ENCODE measurements around the gene ITGAL. TPM values are rescaled to one million over a fixed set of nuclear protein-coding genes. Genes with fewer than 3 reads are reported as not detected.

ITGAL gene
- total RNA-seq, 1 experiment from 2014 or later = not detected

DNA sequence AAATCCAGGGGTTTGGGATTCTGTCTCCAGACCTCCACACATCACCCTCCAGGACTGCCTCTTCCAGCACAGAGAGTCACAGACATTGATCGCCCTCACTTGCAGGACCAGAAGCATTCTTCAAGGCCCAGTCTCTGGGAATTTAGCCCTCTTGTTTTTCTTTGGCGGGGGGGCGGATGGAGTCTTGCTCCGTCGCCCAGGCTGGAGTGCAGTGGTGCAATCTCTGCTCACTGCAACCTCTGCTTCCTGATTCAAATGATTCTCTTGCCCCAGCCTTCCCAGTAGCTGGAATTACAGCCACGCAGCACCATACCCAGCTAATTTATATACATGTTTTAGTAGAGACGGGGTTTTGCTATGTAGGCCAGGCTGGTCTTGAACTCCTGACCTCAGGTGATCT is 8.5 kb upstream of the ITGAL start:
- no peak overlapping the region for H2AK5ac ChIP-seq (ENCODE audit: insufficient read length, low read length)
- H3K18ac ChIP-seq (ENCODE audit: insufficient read length, low read depth, low read length) = no peak overlapping the region

More for the DNA sequence above, 8.5 kb upstream of the ITGAL start:
- DNase-seq = no peak
- no peak overlapping the region for H4K91ac ChIP-seq (ENCODE audit: insufficient read length, low read depth, low read length)
- H4K20me1 ChIP-seq (ENCODE audit: control insufficient read depth, insufficient read depth, insufficient read length) = no peaks in the 10 kb centered on the region
- TF ChIP-seq, protein P1, sequence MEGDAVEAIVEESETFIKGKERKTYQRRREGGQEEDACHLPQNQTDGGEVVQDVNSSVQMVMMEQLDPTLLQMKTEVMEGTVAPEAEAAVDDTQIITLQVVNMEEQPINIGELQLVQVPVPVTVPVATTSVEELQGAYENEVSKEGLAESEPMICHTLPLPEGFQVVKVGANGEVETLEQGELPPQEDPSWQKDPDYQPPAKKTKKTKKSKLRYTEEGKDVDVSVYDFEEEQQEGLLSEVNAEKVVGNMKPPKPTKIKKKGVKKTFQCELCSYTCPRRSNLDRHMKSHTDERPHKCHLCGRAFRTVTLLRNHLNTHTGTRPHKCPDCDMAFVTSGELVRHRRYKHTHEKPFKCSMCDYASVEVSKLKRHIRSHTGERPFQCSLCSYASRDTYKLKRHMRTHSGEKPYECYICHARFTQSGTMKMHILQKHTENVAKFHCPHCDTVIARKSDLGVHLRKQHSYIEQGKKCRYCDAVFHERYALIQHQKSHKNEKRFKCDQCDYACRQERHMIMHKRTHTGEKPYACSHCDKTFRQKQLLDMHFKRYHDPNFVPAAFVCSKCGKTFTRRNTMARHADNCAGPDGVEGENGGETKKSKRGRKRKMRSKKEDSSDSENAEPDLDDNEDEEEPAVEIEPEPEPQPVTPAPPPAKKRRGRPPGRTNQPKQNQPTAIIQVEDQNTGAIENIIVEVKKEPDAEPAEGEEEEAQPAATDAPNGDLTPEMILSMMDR (conservative IDR thresholded peaks at IDR 0.05) = no peak
- H3K56ac ChIP-seq (ENCODE audit: insufficient read length, low read depth, low read length) = no peak overlapping the region
- Mint-ChIP-seq H3K4me3 (no peak overlapping the region), H3K36me3 (ENCODE audit: insufficient read depth in 1 of 3, low read depth in 3 of 3) (no peaks in the 10 kb centered on the region), H3K9me3 (peaks cover 0 to 2% of the 10 kb centered on the region in 2 experiments; a peak in 3 of 5 replicates), H3K27ac (no peak overlapping the region; a peak in 1 of 7 replicates), H3K27me3 (ENCODE audit: low read depth) (no peaks in the 10 kb centered on the region; the same call in 1 of the 2 replicates), H3K4me1 (peaks cover 0 to 5% of the 10 kb centered on the region in 2 experiments; a peak in 1 of 4 replicates)
- H3K14ac ChIP-seq (ENCODE audit: insufficient read depth, low read length) = no peak overlapping the region
- H3K23ac ChIP-seq (ENCODE audit: insufficient read length, low read depth, low read length) = no peak overlapping the region
- no peaks in the 10 kb centered on the region for H3K23me2 ChIP-seq (ENCODE audit: insufficient read length, low read depth, low read length, poor library complexity, severe bottlenecking)
- no peaks in the 10 kb centered on the region for H3K27me3 ChIP-seq (ENCODE audit: insufficient read depth, low read length)
- no peaks in the 10 kb centered on the region for H3K9me3 ChIP-seq (ENCODE audit: control insufficient read depth, low read depth, low read length)
- no peak overlapping the region for H2BK20ac ChIP-seq (ENCODE audit: low read depth, low read length, poor library complexity, severe bottlenecking)
- no peaks in the 10 kb centered on the region for H3K79me2 ChIP-seq (ENCODE audit: insufficient read depth, low read length)
- no peak overlapping the region for H3K4me2 ChIP-seq (ENCODE audit: insufficient read depth, insufficient read length, low read length)
- H3K79me1 ChIP-seq (ENCODE audit: insufficient read depth, low read depth, low read length, poor library complexity, severe bottlenecking) = no peaks in the 10 kb centered on the region
- H2BK15ac ChIP-seq (ENCODE audit: low read depth, low read length) = no peak overlapping the region
- no peak overlapping the region for H4K5ac ChIP-seq (ENCODE audit: insufficient read length, low read depth, low read length)
- no peak overlapping the region for H2BK120ac ChIP-seq (ENCODE audit: low read depth, low read length, poor library complexity, severe bottlenecking)
- H3T11ph ChIP-seq (ENCODE audit: low read length) = no peak overlapping the region
- no peak overlapping the region for H4K8ac ChIP-seq (replicated peaks; ENCODE audit: insufficient read length, low read depth, low read length)
- H2BK12ac ChIP-seq (ENCODE audit: insufficient read length, low read depth, low read length) = no peak overlapping the region
- no CpG with 5 or more reads among the region's 7 CpGs for WGBS (ENCODE audit: extremely low coverage, insufficient read length, low lambda C conversion rate)
- no peak overlapping the region for H2AFZ ChIP-seq (ENCODE audit: low read length)
- H3K27ac ChIP-seq (ENCODE audit: insufficient read length, low read depth, low read length) = no peak overlapping the region
- no peak overlapping the region for H2BK5ac ChIP-seq (ENCODE audit: insufficient read length, low read length)
- H3K9ac ChIP-seq (ENCODE audit: extremely low read depth, insufficient read length, low read length) = no peak overlapping the region
- no peak overlapping the region for H3K4ac ChIP-seq (ENCODE audit: low read depth, low read length)
- no peaks in the 10 kb centered on the region for H3K4me1 ChIP-seq (ENCODE audit: insufficient read depth, low read length)

Measured in H9 (cell line).